IMR-90 (cell line): ENCODE data around the gene RNF217. TPM values are rescaled to one million over a fixed set of nuclear protein-coding genes. Genes with fewer than 3 reads are reported as not detected.

ENCODE experiments used
- ATAC-seq: fragments of 200-7000 bp; cut with Tn5 transposase; 2 replicates; pipeline ENCODE4 v1.9.1; 2020; ENCODE audit warnings: low read depth, mild to moderate bottlenecking, moderate library complexity
- BruUV-seq: library from RNA; stranded (reverse); fragments of 400-500 nt; replicated peaks from 2 replicates; lab custom pipeline; 2021; lab: Mats Ljungman, UMichigan
- CTCF ChIA-PET: fragments of 300-600 bp; formaldehyde crosslinking; extraction: SDS; loops from one replicate; lab custom pipeline; 2021; ENCODE audit warnings: antibody characterized with exemption; lab: Yijun Ruan, JAX
- POLR2A ChIA-PET: fragments of 300-600 bp; sonication (Branson Sonifier 250); formaldehyde crosslinking; loops from one replicate; lab custom pipeline; 2022; ENCODE audit warnings: antibody characterized with exemption; ENCODE audit not compliant: unreplicated experiment; lab: Charles Lee
- DNase-seq: peaks from one replicate; pipeline ENCODE4 v3.0.0; 2013
- H2AFZ ChIP-seq: replicated peaks from 2 replicates; pipeline ENCODE3; 2013; ENCODE audit warnings: low read length, mild to moderate bottlenecking; ENCODE audit not compliant: poor library complexity
- H2AK5ac ChIP-seq: 2 replicates; pipeline ENCODE4 v1.6.1; 2013; ENCODE audit warnings: low read depth, low read length, inconsistent platforms
- H2AK9ac ChIP-seq: replicated peaks from 2 replicates; pipeline ENCODE3; 2013; ENCODE audit warnings: mild to moderate bottlenecking, low read depth, low read length, moderate library complexity; ENCODE audit not compliant: poor library complexity
- H2BK120ac ChIP-seq: 2 replicates; pipeline ENCODE4 v1.6.1; 2013; ENCODE audit warnings: low read depth, low read length, inconsistent platforms
- H2BK15ac ChIP-seq: 3 replicates; pipeline ENCODE4 v1.6.1; 2013; ENCODE audit warnings: low read depth, low read length, inconsistent platforms
- H2BK20ac ChIP-seq: 2 replicates; pipeline ENCODE4 v1.6.1; 2013; ENCODE audit warnings: low read depth, mild to moderate bottlenecking, inconsistent platforms, low read length, moderate library complexity
- H2BK5ac ChIP-seq: 2 replicates; pipeline ENCODE4 v1.6.1; 2013; ENCODE audit warnings: mild to moderate bottlenecking, low read depth, low read length, inconsistent platforms; ENCODE audit not compliant: poor library complexity, severe bottlenecking
- H3K14ac ChIP-seq: replicated peaks from 2 replicates; pipeline ENCODE4 v1.6.1; 2013; ENCODE audit warnings: low read depth, low read length, inconsistent platforms
- H3K18ac ChIP-seq: 2 replicates; pipeline ENCODE4 v1.6.1; 2013; ENCODE audit warnings: low read depth, low read length, control low read depth
- H3K23ac ChIP-seq: 2 replicates; pipeline ENCODE4 v1.6.1; 2013; ENCODE audit warnings: low read depth, low read length, inconsistent platforms
- H3K27ac ChIP-seq: 2 replicates; pipeline ENCODE4 v1.5.1; 2013; ENCODE audit warnings: mild to moderate bottlenecking, control low read depth, low read length; ENCODE audit not compliant: insufficient read depth
- H3K27me3 ChIP-seq: 2 replicates; pipeline ENCODE4 v1.6.1; 2013; ENCODE audit warnings: low read length; ENCODE audit not compliant: control insufficient read depth, insufficient read depth
- H3K36me3 ChIP-seq: 2 replicates; pipeline ENCODE4 v1.6.1; 2013; ENCODE audit warnings: low read length, mixed read lengths; ENCODE audit not compliant: control insufficient read depth, insufficient read depth
- H3K4ac ChIP-seq: 2 replicates; pipeline ENCODE4 v1.6.1; 2013; ENCODE audit warnings: low read depth, low read length, inconsistent platforms
- H3K4me1 ChIP-seq: 2 replicates; pipeline ENCODE4 v1.6.1; 2013; ENCODE audit warnings: low read length, mixed read lengths; ENCODE audit not compliant: control insufficient read depth, insufficient read depth
- H3K4me2 ChIP-seq: 2 replicates; pipeline ENCODE4 v1.6.1; 2013; ENCODE audit warnings: low read depth, mild to moderate bottlenecking, control low read depth, low read length, moderate library complexity
- H3K4me3 ChIP-seq: 2 replicates; pipeline ENCODE4 v1.5.1; 2013; ENCODE audit warnings: low read depth, mild to moderate bottlenecking, control low read depth, low read length, moderate library complexity; ENCODE audit not compliant: insufficient read depth
- H3K56ac ChIP-seq: 2 replicates; pipeline ENCODE4 v1.6.1; 2013; ENCODE audit warnings: low read length, inconsistent platforms; ENCODE audit not compliant: insufficient read depth; ENCODE audit errors: extremely low read depth
- H3K79me1 ChIP-seq, 2 experiments: 2 replicates each; pipeline ENCODE4 v1.6.1; 2013; ENCODE audit warnings: low read length in 2 of 2, inconsistent platforms in 1 of 2, low read depth in 1 of 2
- H3K9ac ChIP-seq: 2 replicates; pipeline ENCODE4 v1.6.1; 2013; ENCODE audit warnings: low read depth, low read length, control low read depth
- H3K9me1 ChIP-seq: 2 replicates; pipeline ENCODE4 v1.6.1; 2013; ENCODE audit warnings: low read length, inconsistent platforms; ENCODE audit not compliant: insufficient read depth
- H3K9me3 ChIP-seq: 2 replicates; pipeline ENCODE4 v1.6.1; 2013; ENCODE audit warnings: low read length; ENCODE audit not compliant: control insufficient read depth, insufficient read depth
- H4K20me1 ChIP-seq: 2 replicates; pipeline ENCODE4 v1.6.1; 2013; ENCODE audit warnings: low read length, inconsistent platforms; ENCODE audit not compliant: insufficient read depth
- H4K5ac ChIP-seq: 2 replicates; pipeline ENCODE4 v1.6.1; 2013; ENCODE audit warnings: mild to moderate bottlenecking, low read depth, low read length, control low read depth
- H4K8ac ChIP-seq, 2 experiments: 2 replicates each; pipeline ENCODE4 v1.6.1; 2013; ENCODE audit warnings: low read depth in 2 of 2, low read length in 2 of 2, control low read depth in 1 of 2, inconsistent platforms in 1 of 2
- H4K91ac ChIP-seq: 2 replicates; pipeline ENCODE4 v1.6.1; 2013; ENCODE audit warnings: low read depth, low read length, inconsistent platforms; ENCODE audit not compliant: insufficient read depth
- CHD1 ChIP-seq: IDR thresholded peaks from 2 replicates; pipeline ENCODE4 v1.6.1; 2012; ENCODE audit warnings: low read depth, low read length, improper control_type of control experiment
- ELK1 ChIP-seq: fragments of 150-350 bp; IDR thresholded peaks from 2 replicates; pipeline ENCODE4 v1.6.1; 2016; ENCODE audit warnings: low read depth, mild to moderate bottlenecking, low read length, moderate library complexity, borderline replicate concordance
- FOS ChIP-seq: fragments of 150-350 bp; IDR thresholded peaks from 2 replicates; pipeline ENCODE4 v1.6.1; 2016; ENCODE audit warnings: low read depth, low read length
- RAD21 ChIP-seq: IDR thresholded peaks from 2 replicates; pipeline ENCODE4 v1.6.1; 2012; ENCODE audit warnings: low read length, improper control_type of control experiment
- RCOR1 ChIP-seq: IDR thresholded peaks from 2 replicates; pipeline ENCODE4 v1.6.1; 2012; ENCODE audit warnings: mild to moderate bottlenecking, low read length, improper control_type of control experiment; ENCODE audit not compliant: insufficient replicate concordance
- SMC3 ChIP-seq: fragments of 150-350 bp; IDR thresholded peaks from 2 replicates; pipeline ENCODE4 v1.6.1; 2016; ENCODE audit warnings: low read depth, mild to moderate bottlenecking, antibody characterized with exemption, low read length, moderate library complexity
- dilution Hi-C: fragments of 300-500 bp; cut with HindIII; formaldehyde crosslinking; loops from one replicate; pipeline ENCODE4 v1.14.3; 2018; ENCODE audit warnings: low sequenced_read_pairs; ENCODE audit not compliant: unreplicated experiment
- in situ Hi-C: fragments of 300-500 bp; cut with MboI; formaldehyde crosslinking; loops from 3 replicates; pipeline ENCODE4 v1.14.3; 2019; ENCODE audit warnings: low sequenced_read_pairs, inconsistent platforms, mixed read lengths
- intact Hi-C: fragments of 100-400 bp; cut with micrococcal nuclease; formaldehyde crosslinking; loops from 2 replicates; pipeline ENCODE4 v1.10.0; 2022
- polyA plus RNA-seq, 3 experiments: library from polyadenylated mRNA; depleted of rRNA; stranded (reverse); fragments of >200 nt; gene quantifications; 2 replicates each; pipeline ENCODE4 v1.2.3, GENCODE V29; 2012; ENCODE audit warnings: low replicate concordance in 1 of 3
- total RNA-seq: library from RNA; depleted of rRNA; stranded (reverse); fragments of >200 nt; gene quantifications from 2 replicates; pipeline ENCODE4 v1.2.3, GENCODE V29; 2012

RNF217 gene
- total and polyA plus RNA-seq, 2 of the 4 experiments (the other 2 are of a cell fraction) = 11.7 to 20.4 TPM

GRCh38 chr6:124941259-124941658 lies 21.0 kb upstream of the RNF217 start:
- dilution Hi-C loops = no loop called here
- in situ Hi-C loops = no loop called here
- BruUV-seq = no TSS peak

More at GRCh38 chr6:124941259-124941658, 21.0 kb upstream of the RNF217 start:
- DNase-seq = no peak
- Histone ChIP-seq H3K9ac (no peak overlapping the region), H2AK9ac (no peak overlapping the region), H3K4me3 (no peak overlapping the region), H3K56ac (no peak overlapping the region), H3K4ac (no peak overlapping the region), H3K27ac (no peak overlapping the region), H2BK120ac (no peak overlapping the region), H3K4me2 (no peak overlapping the region), H3K9me1 (no peaks in the 10 kb centered on the region), H3K79me1 (no peaks in the 10 kb centered on the region), H2AFZ (no peak overlapping the region), H2AK5ac (no peak overlapping the region), H4K8ac (no peak overlapping the region), H3K27me3 (no peaks in the 10 kb centered on the region), H2BK15ac (no peak overlapping the region), H3K14ac (no peak overlapping the region), H3K18ac (no peak overlapping the region), H3K9me3 (no peaks in the 10 kb centered on the region), H3K4me1 (no peaks in the 10 kb centered on the region), H4K5ac (no peak overlapping the region), H2BK20ac (no peak overlapping the region), H4K20me1 (no peaks in the 10 kb centered on the region), H3K23ac (no peak overlapping the region), H3K36me3 (no peaks in the 10 kb centered on the region), H2BK5ac (no peak overlapping the region), H4K91ac (no peak overlapping the region)
- ChIA-PET CTCF (no interaction called here), POLR2A (no interaction called here)
- intact Hi-C loops = no loop called here
- TF ChIP-seq SMC3 (no peak), FOS (no peak), RCOR1 (no peak), RAD21 (no peak), ELK1 (no peak), CHD1 (no peak)
- ATAC-seq = no peak
